Eye (tissue), 1 donor: ENCODE data around the gene SELPLG.
"Not testable (repeated sequence)": the region's sequence is repeated elsewhere in the genome, so short reads cannot be mapped to it uniquely, and the experiment has no call there.

Experiments
- DNase-seq: peaks from one replicate; pipeline ENCODE4 v3.0.0-alpha.2; 2015

The SELPLG gene

GRCh38 chr12:108654622-108655021 lies 20.9 kb upstream of the SELPLG start:
- DNase-seq, result not testable (repeated sequence)

- no peak for DNase-seq
Observed at GRCh38 chr12:108653922-108654321, 20.2 kb upstream of the SELPLG start.

- DNase-seq, result no peak
Observed at GRCh38 chr12:108653082-108653516, 19.4 kb upstream of the SELPLG start.

GRCh38 chr12:108650083-108650482 lies 16.4 kb upstream of the SELPLG start:
- no peak for DNase-seq

- DNase-seq, result no peak
Observed at GRCh38 chr12:108649669-108650068, 16.0 kb upstream of the SELPLG start.

- no peak for DNase-seq
Observed at GRCh38 chr12:108649126-108649525, 15.4 kb upstream of the SELPLG start.

- no peak for DNase-seq
Observed at GRCh38 chr12:108648371-108648770, 14.7 kb upstream of the SELPLG start.

GRCh38 chr12:108647585-108648287 lies 14.0 kb upstream of the SELPLG start:
- DNase-seq, result no peak

GRCh38 chr12:108646600-108647579 lies 13.2 kb upstream of the SELPLG start:
- DNase-seq, result no peak

GRCh38 chr12:108645686-108646599 lies 12.2 kb upstream of the SELPLG start:
- DNase-seq, result no peak

- DNase-seq, result no peak
Observed at GRCh38 chr12:108644811-108645120, 11.1 kb upstream of the SELPLG start.

GRCh38 chr12:108643941-108644810 lies 10.5 kb upstream of the SELPLG start:
- DNase-seq, result no peak

GRCh38 chr12:108642899-108643654 lies 9.4 kb upstream of the SELPLG start:
- DNase-seq, result no peak

- DNase-seq, result peak; percentile 86
Observed at GRCh38 chr12:108642269-108642870, 8.7 kb upstream of the SELPLG start.

- no peak for DNase-seq
Observed at GRCh38 chr12:108641446-108642268, 8.0 kb upstream of the SELPLG start.

- DNase-seq, result no peak
Observed at GRCh38 chr12:108640802-108641445, 7.2 kb upstream of the SELPLG start.

GRCh38 chr12:108638997-108639822 lies 5.5 kb upstream of the SELPLG start:
- no peak for DNase-seq

- peak; percentile 83 for DNase-seq
Observed at GRCh38 chr12:108638141-108638827, 4.6 kb upstream of the SELPLG start.
